Measurements from ENCODE around the gene EBLN1. TPM values are rescaled to one million over a fixed set of nuclear protein-coding genes. Genes with fewer than 3 reads are reported as not detected.

EBLN1 gene
- total RNA-seq, 4 donors from 2014 or later, result not detected

GRCh38 chr10:22210267-22210666 is 7.5 kb downstream of the EBLN1 start:
- Histone ChIP-seq H3K27me3 (peaks cover 5% of the 10 kb centered on the region), H3K9me3 (no peaks in the 10 kb centered on the region), H3K4me3 (no peak overlapping the region), H3K4me1 (no peaks in the 10 kb centered on the region), H3K36me3 (no peaks in the 10 kb centered on the region), H3K27ac (no peak overlapping the region)
- 71% methylated on average over 5 of the region's 5 CpGs for WGBS
- no peak for TF ChIP-seq CTCF (IDR thresholded peaks at IDR 0.05)
- TF ChIP-seq EP300 (IDR thresholded peaks at IDR 0.05), result no peak
- TF ChIP-seq POLR2A (IDR thresholded peaks at IDR 0.05), result no peak
- TF ChIP-seq POLR2AphosphoS5 (IDR thresholded peaks at IDR 0.05), result no peak
- DNase-seq (ENCODE audit: low spot score in 2 of 2), result no peak

- Histone ChIP-seq H3K27ac (no peak overlapping the region), H3K9me3 (no peaks in the 10 kb centered on the region), H3K36me3 (no peaks in the 10 kb centered on the region), H3K4me1 (no peaks in the 10 kb centered on the region), H3K4me3 (no peak overlapping the region), H3K27me3 (no peaks in the 10 kb centered on the region)
- no peak for TF ChIP-seq POLR2AphosphoS5 (IDR thresholded peaks at IDR 0.05)
- no peak for TF ChIP-seq EP300 (IDR thresholded peaks at IDR 0.05)
- no peak for TF ChIP-seq POLR2A (IDR thresholded peaks at IDR 0.05)
- TF ChIP-seq CTCF (IDR thresholded peaks at IDR 0.05), result no peak
- 75% methylated on average over 2 of the region's 2 CpGs for WGBS
- DNase-seq (ENCODE audit: low spot score in 2 of 2), result no peak
These were observed 23.9 kb downstream of the EBLN1 start for GRCh38 chr10:22193945-22194344.

GRCh38 chr10:22185586-22185985 is 32.2 kb downstream of the EBLN1 start:
- no peaks in the 10 kb centered on the region for H3K4me1 ChIP-seq
- H3K27me3 ChIP-seq, result peaks cover 18% of the 10 kb centered on the region
- no peaks in the 10 kb centered on the region for H3K36me3 ChIP-seq
- TF ChIP-seq POLR2AphosphoS5 (IDR thresholded peaks at IDR 0.05) (no peak), CTCF (IDR thresholded peaks at IDR 0.05) (no peak), POLR2A (IDR thresholded peaks at IDR 0.05) (no peak), EP300 (IDR thresholded peaks at IDR 0.05) (no peak)
- WGBS, result 81% methylated on average over 4 of the region's 4 CpGs
- DNase-seq (ENCODE audit: low spot score in 2 of 2), result no peak
- no peak overlapping the region for H3K4me3 ChIP-seq
- no peak overlapping the region for H3K27ac ChIP-seq
- H3K9me3 ChIP-seq, result no peaks in the 10 kb centered on the region

GRCh38 chr10:22183771-22184461 is 33.9 kb downstream of the EBLN1 start:
- Histone ChIP-seq H3K36me3 (no peaks in the 10 kb centered on the region), H3K4me3 (no peak overlapping the region), H3K27ac (no peak overlapping the region), H3K27me3 (peaks cover 18% of the 10 kb centered on the region), H3K9me3 (no peaks in the 10 kb centered on the region), H3K4me1 (no peaks in the 10 kb centered on the region)
- DNase-seq (ENCODE audit: low spot score in 2 of 2), result no peak
- TF ChIP-seq POLR2A (IDR thresholded peaks at IDR 0.05) (no peak), POLR2AphosphoS5 (IDR thresholded peaks at IDR 0.05) (no peak), EP300 (IDR thresholded peaks at IDR 0.05) (no peak), CTCF (IDR thresholded peaks at IDR 0.05) (no peak)
- WGBS, result 92% methylated on average over 5 of the region's 5 CpGs

- Histone ChIP-seq H3K27ac (no peak overlapping the region), H3K36me3 (no peaks in the 10 kb centered on the region), H3K4me1 (no peaks in the 10 kb centered on the region), H3K9me3 (no peaks in the 10 kb centered on the region), H3K27me3 (peaks cover 13% of the 10 kb centered on the region), H3K4me3 (no peak overlapping the region)
- TF ChIP-seq POLR2A (IDR thresholded peaks at IDR 0.05) (no peak), CTCF (IDR thresholded peaks at IDR 0.05) (no peak), EP300 (IDR thresholded peaks at IDR 0.05) (no peak), POLR2AphosphoS5 (IDR thresholded peaks at IDR 0.05) (no peak)
- 87% methylated on average over 2 of the region's 2 CpGs for WGBS
- DNase-seq (ENCODE audit: low spot score in 2 of 2), result no peak
These were observed 37.1 kb downstream of the EBLN1 start for GRCh38 chr10:22180724-22181123.

Data from suprapubic skin (tissue), 4 donors.